GM13977 (cell line): ENCODE results near the gene KIF26B.

Experiments used
- DNase-seq: peaks from one replicate; pipeline ENCODE4 v3.0.0; 2012; ENCODE audit warnings: low spot score
- CTCF ChIP-seq: IDR thresholded peaks from 2 replicates; pipeline ENCODE4 v1.5.1; 2012; ENCODE audit warnings: mild to moderate bottlenecking, control low read depth; ENCODE audit not compliant: insufficient read depth; ENCODE audit errors: extremely low read depth, missing control alignments
- in situ Hi-C: fragments of 300-500 bp; cut with MboI; formaldehyde crosslinking; loops from one replicate; pipeline ENCODE4 v1.12.0; 2022; ENCODE audit warnings: low sequenced_read_pairs, low pct_unique_long_range_greater_than_20kb, mixed read lengths, inconsistent platforms; ENCODE audit not compliant: unreplicated experiment

KIF26B gene

GRCh38 chr1:245685111-245685810 lies 530.5 kb downstream of the KIF26B start:
- in situ Hi-C loops: no loop called here
- TF ChIP-seq CTCF: no peak
- DNase-seq: no peak

DNA sequence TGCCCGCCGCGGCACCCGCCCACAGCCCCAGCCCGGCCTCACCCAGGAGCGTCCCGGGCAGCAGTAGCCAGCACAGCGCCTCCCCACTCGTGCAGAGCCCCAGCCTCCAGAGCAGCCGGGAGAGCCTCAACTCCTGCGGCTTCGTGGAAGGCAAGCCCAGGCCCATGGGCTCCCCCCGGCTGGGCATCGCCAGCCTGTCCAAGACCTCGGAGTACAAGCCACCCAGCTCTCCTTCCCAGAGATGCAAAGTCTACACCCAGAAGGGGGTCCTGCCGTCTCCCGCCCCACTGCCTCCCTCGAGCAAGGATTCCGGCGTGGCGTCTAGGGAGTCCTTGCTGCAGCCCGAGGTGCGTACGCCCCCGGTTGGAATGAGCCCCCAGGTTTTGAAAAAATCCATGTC lies 531.2 kb downstream of the KIF26B start:
- TF ChIP-seq CTCF: no peak
- no peak for DNase-seq
- in situ Hi-C loops: no loop called here

GRCh38 chr1:245686446-245687030 lies 531.8 kb downstream of the KIF26B start:
- no peak for DNase-seq
- in situ Hi-C loops: no loop called here
- TF ChIP-seq CTCF: no peak

DNA sequence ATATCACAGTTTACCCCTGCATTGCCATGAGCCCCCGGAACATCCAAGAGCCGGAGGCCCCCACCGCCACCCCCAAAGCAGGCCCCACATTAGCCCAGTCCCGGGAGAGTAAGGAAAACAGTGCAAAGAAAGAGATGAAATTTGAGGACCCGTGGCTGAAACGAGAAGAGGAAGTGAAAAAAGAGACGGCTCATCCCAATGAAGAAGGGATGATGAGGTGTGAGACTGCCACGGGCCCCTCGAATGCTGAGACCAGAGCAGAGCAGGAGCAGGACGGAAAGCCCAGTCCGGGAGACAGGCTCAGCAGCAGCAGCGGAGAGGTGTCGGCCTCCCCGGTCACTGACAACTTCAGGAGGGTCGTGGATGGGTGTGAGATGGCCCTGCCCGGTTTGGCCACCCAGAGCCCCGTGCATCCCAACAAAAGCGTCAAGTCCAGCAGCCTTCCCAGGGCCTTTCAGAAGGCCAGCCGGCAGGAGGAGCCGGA lies 532.4 kb downstream of the KIF26B start:
- no peak for DNase-seq
- in situ Hi-C loops: no loop called here
- TF ChIP-seq CTCF: no peak

DNA sequence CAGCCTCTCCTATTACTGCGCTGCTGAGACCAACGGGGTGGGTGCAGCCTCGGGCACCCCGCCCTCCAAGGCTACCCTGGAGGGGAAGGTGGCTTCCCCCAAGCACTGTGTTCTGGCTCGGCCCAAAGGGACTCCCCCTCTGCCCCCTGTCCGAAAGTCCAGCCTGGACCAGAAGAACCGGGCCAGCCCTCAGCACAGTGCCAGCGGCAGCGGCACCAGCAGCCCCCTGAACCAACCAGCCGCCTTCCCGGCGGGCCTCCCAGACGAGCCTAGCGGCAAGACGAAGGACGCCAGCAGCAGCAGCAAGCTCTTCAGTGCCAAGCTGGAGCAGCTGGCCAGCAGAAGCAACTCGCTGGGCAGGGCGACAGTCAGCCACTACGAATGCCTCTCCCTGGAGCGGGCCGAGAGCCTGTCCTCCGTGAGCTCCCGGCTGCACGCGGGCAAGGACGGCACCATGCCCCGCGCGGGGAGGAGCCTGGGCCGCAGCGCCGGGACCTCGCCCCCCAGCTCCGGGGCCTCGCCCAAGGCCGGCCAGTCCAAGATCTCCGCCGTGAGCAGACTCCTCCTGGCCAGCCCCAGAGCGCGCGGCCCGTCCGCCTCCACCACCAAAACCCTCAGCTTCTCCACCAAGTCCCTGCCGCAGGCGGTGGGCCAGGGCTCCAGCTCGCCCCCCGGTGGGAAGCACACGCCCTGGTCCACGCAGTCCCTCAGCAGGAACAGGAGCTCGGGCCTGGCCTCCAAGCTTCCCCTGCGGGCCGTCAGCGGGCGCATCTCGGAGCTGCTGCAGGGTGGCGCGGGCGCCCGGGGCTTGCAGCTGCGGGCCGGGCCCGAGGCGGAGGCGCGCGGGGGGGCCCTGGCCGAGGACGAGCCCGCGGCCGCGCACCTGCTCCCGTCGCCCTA lies 533.1 kb downstream of the KIF26B start:
- no peak for TF ChIP-seq CTCF
- no peak for DNase-seq
- in situ Hi-C loops: no loop called here
